G401 (cell line): ENCODE measurements around the gene SFTA2. TPM values are rescaled to one million over a fixed set of nuclear protein-coding genes. Genes with fewer than 3 reads are reported as not detected.
"Not testable (repeated sequence)": the region's sequence is repeated elsewhere in the genome, so short reads cannot be mapped to it uniquely, and the experiment has no call there.

ENCODE experiments used
- DNase-seq: peaks from one replicate; pipeline ENCODE4 v3.0.0-alpha.2; 2015; ENCODE audit warnings: low spot score
- in situ Hi-C: cut with HindIII; loops from 2 replicates; pipeline ENCODE4 v1.10.0; 2016; ENCODE audit warnings: low sequenced_read_pairs, mixed read lengths
- total RNA-seq: library from RNA; depleted of rRNA; stranded (reverse); fragments of >200 nt; shearing (Covaris generic); gene quantifications from 2 replicates; pipeline ENCODE4 v1.2.3, GENCODE V29; 2014

SFTA2 gene
- total RNA-seq, 1 experiment from 2014 or later: not detected

- DNase-seq: peak; percentile 28
- in situ Hi-C loops: no loop called here
These were observed 16.9 kb downstream of the SFTA2 start for GRCh38 chr6:30914854-30915590.

GRCh38 chr6:30914076-30914853, 17.7 kb downstream of the SFTA2 start, which contains the start of gene VARS2:
TSS of gene VARS2 (plus strand) at chr6:30914238. CDS start at chr6:30914837, 599 bp downstream.
- DNase-seq: peak; percentile 87
- in situ Hi-C loops: no loop called here

- no peak for DNase-seq
- in situ Hi-C loops: no loop called here
These were observed 18.3 kb downstream of the SFTA2 start for GRCh38 chr6:30913721-30914075.

- DNase-seq: no peak
- in situ Hi-C loops: no loop called here
These were observed 19.0 kb downstream of the SFTA2 start for GRCh38 chr6:30912746-30913520.

GRCh38 chr6:30910473-30910872, 21.5 kb downstream of the SFTA2 start:
- in situ Hi-C loops, DNase-seq: not testable (repeated sequence)

- in situ Hi-C loops: no loop called here
- DNase-seq: no peak
These were observed 23.3 kb downstream of the SFTA2 start for GRCh38 chr6:30908700-30909099.

- DNase-seq: peak; percentile 99
- in situ Hi-C loops: no loop called here
These were observed 24.0 kb downstream of the SFTA2 start, which contains the start of gene GTF2H4 for GRCh38 chr6:30907758-30908591. TSS of gene GTF2H4 (plus strand) at chr6:30908207.

- in situ Hi-C loops, DNase-seq: not testable (repeated sequence)
These were observed 24.6 kb downstream of the SFTA2 start for GRCh38 chr6:30907290-30907757.

- in situ Hi-C loops: no loop called here
- DNase-seq: no peak
These were observed 28.7 kb downstream of the SFTA2 start for GRCh38 chr6:30903236-30903635.

- in situ Hi-C loops: no loop called here
- DNase-seq: no peak
These were observed 29.3 kb downstream of the SFTA2 start for GRCh38 chr6:30902709-30903108.

GRCh38 chr6:30902196-30902595, 29.8 kb downstream of the SFTA2 start:
- in situ Hi-C loops: not testable (repeated sequence)

GRCh38 chr6:30901436-30901835, 30.5 kb downstream of the SFTA2 start:
- in situ Hi-C loops: no loop called here
- DNase-seq: no peak

More at GRCh38 chr6:30902196-30902595, 29.8 kb downstream of the SFTA2 start:
- not testable (repeated sequence) for DNase-seq

- in situ Hi-C loops: no loop called here
- DNase-seq: no peak
These were observed 31.0 kb downstream of the SFTA2 start for GRCh38 chr6:30900863-30901417.

- in situ Hi-C loops: no loop called here
- no peak for DNase-seq
These were observed 33.1 kb downstream of the SFTA2 start for GRCh38 chr6:30898750-30899360.

- in situ Hi-C loops: no loop called here
- DNase-seq: no peak
These were observed 34.1 kb downstream of the SFTA2 start for GRCh38 chr6:30897882-30898281.

GRCh38 chr6:30896541-30896940, 35.4 kb downstream of the SFTA2 start:
- in situ Hi-C loops: no loop called here
- no peak for DNase-seq

GRCh38 chr6:30895343-30895742, 36.6 kb downstream of the SFTA2 start:
- in situ Hi-C loops: no loop called here
- no peak for DNase-seq

- no peak for DNase-seq
- in situ Hi-C loops: no loop called here
These were observed 37.0 kb downstream of the SFTA2 start for GRCh38 chr6:30894935-30895334.
